Measurements from ENCODE around the gene PPP1R36.

- TF ChIP-seq CTCF (IDR thresholded peaks at IDR 0.05), result no peak
- TF ChIP-seq POLR2A (IDR thresholded peaks at IDR 0.05), result no peak
- TF ChIP-seq EP300 (IDR thresholded peaks at IDR 0.05), result no peak
These were observed 11.9 kb downstream of the PPP1R36 start for GRCh38 chr14:64561631-64562030.

Measured in tibial nerve (tissue), 4 donors.